Right lobe of liver (tissue), 6 donors: ENCODE data around the gene UCHL5. TPM values are rescaled to one million over a fixed set of nuclear protein-coding genes. Genes with fewer than 3 reads are reported as not detected.
"Not testable (repeated sequence)": the region's sequence is repeated elsewhere in the genome, so short reads cannot be mapped to it uniquely, and the experiment has no call there.

Experiments
- ATAC-seq, 4 donors: fragments of 200-7000 bp; cut with Tn5 transposase; one replicate each; pipeline ENCODE4 v1.9.1; 2020; ENCODE audit warnings: mild to moderate bottlenecking in 4 of 4, moderate library complexity in 4 of 4
- DNase-seq, 3 donors: peaks; one replicate each; pipeline ENCODE4 v3.0.0-alpha.2; 2020
- H3K27ac ChIP-seq, 3 donors: fragments of 200-600 bp; one replicate each; pipeline ENCODE4 v1.8.0; 2022
- H3K27me3 ChIP-seq, 2 donors: fragments of 200-600 bp; one replicate each; pipeline ENCODE4 v1.8.0; 2022
- H3K36me3 ChIP-seq, 4 donors: fragments of 200-600 bp; sonication (generic) in 1 of 4; one replicate each; pipeline versions ENCODE4 v1.5.1 to v1.8.0; 2017 to 2022; ENCODE audit warnings: control low read depth in 1 of 4
- H3K4me1 ChIP-seq, 4 donors: fragments of 200-600 bp; sonication (generic) in 1 of 4; one replicate each; pipeline versions ENCODE4 v1.5.1 to v1.8.0; 2017 to 2022; ENCODE audit warnings: control low read depth in 1 of 4
- H3K4me3 ChIP-seq, 3 donors: fragments of 200-600 bp; one replicate each; pipeline ENCODE4 v1.8.0; 2022
- H3K9me3 ChIP-seq, 4 donors: fragments of 200-600 bp; sonication (generic) in 1 of 4; one replicate each; pipeline versions ENCODE4 v1.5.1 to v1.8.0; 2017 to 2022; ENCODE audit warnings: control low read depth in 1 of 4
- CTCF ChIP-seq, 4 donors: fragments of 200-600 bp in 3 of 4; fragments of 450-650 bp in 1 of 4; IDR thresholded peaks; one replicate each; pipeline versions ENCODE4 v1.5.1 to v1.8.0; 2016 to 2022; ENCODE audit warnings: antibody characterized with exemption in 4 of 4, mild to moderate bottlenecking in 2 of 4
- POLR2A ChIP-seq: fragments of 450-650 bp; IDR thresholded peaks from one replicate; pipeline ENCODE4 v1.6.1; 2017; ENCODE audit warnings: antibody characterized with exemption, mild to moderate bottlenecking
- WGBS: methylation state at CpG from one replicate; pipeline ENCODE4 v1.1.6; 2018; ENCODE audit warnings: low coverage, low lambda C conversion rate; ENCODE audit not compliant: insufficient coverage; ENCODE audit errors: missing lambda C conversion rate; 5-methylcytosine and 5-hydroxymethylcytosine counted together
- intact Hi-C, 2 donors: fragments of 100-400 bp; cut with DNase I; formaldehyde crosslinking; loops; one replicate each; pipeline versions ENCODE4 v1.11.2 to v1.14.1; 2022
- total RNA-seq, 6 experiments: library from RNA; depleted of rRNA in 2 of 6; stranded (reverse); fragments of >200 nt in 2 of 6; fragmentation: NEBNext Ultra II Directional in 3 of 6; extraction: Animal tissue kit (Norgen Biotek cat#: 25700) in 3 of 6; gene quantifications; one replicate each; pipeline versions ENCODE4 v1.1.0 to v1.2.4, GENCODE V29; 2016 to 2023
- donor health status: DM: no; HTN: yes; CAD: no.
- donor health status: DM: no; HTN: no; CAD: no.
- donor health status: DM: no; HTN: no; CAD: no.
- donor health status: DM: no; HTN: yes; CAD: no.
- donor health status: DM: no; HTN: yes; CAD: no.

UCHL5 gene
- total RNA-seq, 6 experiments from 2014 or later, result 11.5 to 28.6 (median 22.3) TPM

GRCh38 chr1:193058529-193059281 lies 455 bp downstream of the UCHL5 start:
- Histone ChIP-seq H3K27ac (peak overlapping the region; percentile 86 to 91 (median 91)), H3K27me3 (no peaks in the 10 kb centered on the region), H3K9me3 (no peaks in the 10 kb centered on the region), H3K36me3 (no peaks in the 10 kb centered on the region), H3K4me1 (peaks cover 0 to 26% (median 12%) of the 10 kb centered on the region in 4 donors), H3K4me3 (peak overlapping the region; percentile 75 to 87 (median 85))
- 0% methylated on average over 1 of the region's 37 CpGs for WGBS
- ATAC-seq (peak; percentile 25 to 29 (median 26)), DNase-seq (peak in 2 of 3 donors; percentile 36 to 59)
- intact Hi-C loops, result no loop called here
- no peak for TF ChIP-seq POLR2A
- TF ChIP-seq CTCF (IDR thresholded peaks at IDR 0.05), result no peak

- ATAC-seq (no peak), DNase-seq (no peak)
- TF ChIP-seq CTCF (IDR thresholded peaks at IDR 0.05), result no peak
- TF ChIP-seq POLR2A, result no peak
- WGBS, result 88% methylated on average over 4 of the region's 4 CpGs
- intact Hi-C loops, result no loop called here
- no peaks in the 10 kb centered on the region for H3K9me3 ChIP-seq
- peaks cover 0 to 11% (median under 1%) of the 10 kb centered on the region in 4 donors for H3K36me3 ChIP-seq
- no peaks in the 10 kb centered on the region for H3K27me3 ChIP-seq
- H3K27ac ChIP-seq, result no peak overlapping the region
- H3K4me1 ChIP-seq, result peaks cover 0 to 15% (median 6%) of the 10 kb centered on the region in 4 donors
- no peak overlapping the region for H3K4me3 ChIP-seq
Observed at GRCh38 chr1:193054169-193054675, 4.9 kb downstream of the UCHL5 start.

- ATAC-seq, H3K27ac ChIP-seq: not testable (repeated sequence)
- H3K36me3 ChIP-seq, result peaks cover 0 to 25% (median 4%) of the 10 kb centered on the region in 4 donors
Observed at GRCh38 chr1:193048913-193049312, 10.2 kb downstream of the UCHL5 start.

GRCh38 chr1:193042766-193043691 lies 16.1 kb downstream of the UCHL5 start:
- Histone ChIP-seq H3K27ac (no peak overlapping the region), H3K9me3 (no peaks in the 10 kb centered on the region), H3K4me3 (no peak overlapping the region), H3K36me3 (peaks cover 0 to 4% (median 0%) of the 10 kb centered on the region in 4 donors), H3K27me3 (no peaks in the 10 kb centered on the region), H3K4me1 (peaks cover 0 to under 1% (median 0%) of the 10 kb centered on the region in 4 donors)
- TF ChIP-seq POLR2A, result no peak
- no peak for TF ChIP-seq CTCF (IDR thresholded peaks at IDR 0.05)
- ATAC-seq (no peak), DNase-seq (no peak)
- 63% methylated on average over 1 of the region's 1 CpG for WGBS
- intact Hi-C loops, result no loop called here

More at GRCh38 chr1:193048913-193049312, 10.2 kb downstream of the UCHL5 start:
- 98% methylated on average over 4 of the region's 5 CpGs for WGBS
- DNase-seq, intact Hi-C loops, H3K4me3 ChIP-seq, H3K27me3 ChIP-seq, H3K9me3 ChIP-seq, H3K4me1 ChIP-seq: not testable (repeated sequence)
